Stimulated activated CD4-positive, alpha-beta T cell treated with anti-CD3 and anti-CD28 coated beads, Interleukin-4, amount 100 ng/mL, for 24 hours (primary cell): ENCODE measurements around the gene HEXIM2.

ENCODE experiments used
- DNase-seq: peaks from one replicate; pipeline ENCODE4 v3.0.0-alpha.2; 2020

Gene HEXIM2

DNA sequence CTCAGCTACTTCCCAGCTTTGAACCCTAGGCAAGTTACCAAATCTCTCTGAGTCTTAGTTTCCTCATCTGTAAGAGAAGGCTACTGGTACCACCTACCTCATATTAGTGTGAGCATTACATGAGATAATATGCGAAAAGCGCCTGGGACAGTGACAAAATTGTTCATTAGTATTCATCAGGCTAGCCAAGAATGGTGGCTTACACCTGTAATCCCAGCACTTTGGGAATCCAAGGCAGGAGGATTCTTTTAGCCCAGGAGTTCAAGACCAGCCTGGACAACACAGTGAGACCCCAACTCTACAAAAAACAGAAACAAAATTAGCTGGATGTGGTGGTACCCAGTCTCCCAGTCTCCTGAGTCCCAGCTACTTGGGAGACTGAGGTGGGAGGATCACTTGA, 32.7 kb upstream of the HEXIM2 start:
- DNase-seq, result no peak

DNA sequence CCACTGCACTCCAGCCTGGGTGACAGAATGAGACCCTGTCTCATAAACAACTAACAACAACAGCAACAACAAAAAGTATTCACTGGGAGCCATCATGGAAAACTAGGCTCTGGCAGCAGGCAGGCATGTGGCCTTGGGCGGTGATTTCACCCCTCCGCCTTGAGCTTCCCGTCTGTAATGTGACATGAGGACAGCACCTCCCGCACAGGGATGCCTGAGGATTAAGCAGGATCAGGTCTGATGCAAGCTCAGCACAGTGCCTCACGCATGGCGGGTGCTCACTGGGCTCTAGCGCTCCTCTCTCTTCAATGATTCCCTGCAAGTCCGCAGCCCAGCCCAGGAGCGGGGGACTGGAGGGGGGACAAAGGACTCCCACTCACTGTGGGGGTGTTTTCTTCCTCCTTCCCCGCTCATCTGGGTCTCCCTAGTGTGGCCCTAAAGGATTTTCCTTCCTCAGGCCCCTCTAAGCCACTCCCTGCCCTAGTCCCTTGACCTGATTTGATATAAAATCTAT, 32.2 kb upstream of the HEXIM2 start:
- DNase-seq, result no peak

DNA sequence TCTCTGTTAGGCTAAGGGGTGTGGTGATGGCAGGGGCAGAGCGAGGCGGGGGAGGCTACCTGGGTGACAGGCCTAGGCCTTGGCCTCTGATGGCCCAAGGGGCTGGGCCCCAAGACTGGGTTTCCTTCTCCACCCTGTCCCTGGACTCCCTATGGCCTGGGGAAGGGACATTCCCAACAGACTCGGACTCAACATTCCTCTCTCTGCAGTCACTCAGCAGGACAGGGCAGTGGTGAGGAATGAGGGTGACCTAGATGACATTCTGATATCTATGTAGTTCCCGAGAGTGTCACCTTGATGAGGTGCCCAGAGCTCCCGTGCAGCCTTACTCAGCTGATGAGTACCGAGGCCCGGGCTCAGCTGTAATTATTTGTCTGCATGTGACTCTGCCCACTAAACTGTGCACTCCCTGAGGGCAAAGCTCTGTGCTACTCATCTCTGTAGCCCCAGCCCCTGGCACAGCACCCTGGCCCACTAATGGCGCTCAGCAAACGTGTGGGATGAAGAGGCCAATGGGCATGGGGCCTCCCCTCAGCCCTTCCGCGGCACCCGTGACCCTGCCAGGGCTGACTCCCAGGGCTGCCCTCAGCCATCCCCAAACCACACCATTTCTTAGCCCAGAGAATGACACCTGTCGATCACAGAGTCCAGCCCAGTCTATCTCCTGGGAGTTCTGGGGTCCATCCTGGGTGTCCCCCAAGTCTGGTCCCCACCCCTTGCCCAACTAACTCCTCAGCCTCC, 31.6 kb upstream of the HEXIM2 start:
- no peak for DNase-seq

DNA sequence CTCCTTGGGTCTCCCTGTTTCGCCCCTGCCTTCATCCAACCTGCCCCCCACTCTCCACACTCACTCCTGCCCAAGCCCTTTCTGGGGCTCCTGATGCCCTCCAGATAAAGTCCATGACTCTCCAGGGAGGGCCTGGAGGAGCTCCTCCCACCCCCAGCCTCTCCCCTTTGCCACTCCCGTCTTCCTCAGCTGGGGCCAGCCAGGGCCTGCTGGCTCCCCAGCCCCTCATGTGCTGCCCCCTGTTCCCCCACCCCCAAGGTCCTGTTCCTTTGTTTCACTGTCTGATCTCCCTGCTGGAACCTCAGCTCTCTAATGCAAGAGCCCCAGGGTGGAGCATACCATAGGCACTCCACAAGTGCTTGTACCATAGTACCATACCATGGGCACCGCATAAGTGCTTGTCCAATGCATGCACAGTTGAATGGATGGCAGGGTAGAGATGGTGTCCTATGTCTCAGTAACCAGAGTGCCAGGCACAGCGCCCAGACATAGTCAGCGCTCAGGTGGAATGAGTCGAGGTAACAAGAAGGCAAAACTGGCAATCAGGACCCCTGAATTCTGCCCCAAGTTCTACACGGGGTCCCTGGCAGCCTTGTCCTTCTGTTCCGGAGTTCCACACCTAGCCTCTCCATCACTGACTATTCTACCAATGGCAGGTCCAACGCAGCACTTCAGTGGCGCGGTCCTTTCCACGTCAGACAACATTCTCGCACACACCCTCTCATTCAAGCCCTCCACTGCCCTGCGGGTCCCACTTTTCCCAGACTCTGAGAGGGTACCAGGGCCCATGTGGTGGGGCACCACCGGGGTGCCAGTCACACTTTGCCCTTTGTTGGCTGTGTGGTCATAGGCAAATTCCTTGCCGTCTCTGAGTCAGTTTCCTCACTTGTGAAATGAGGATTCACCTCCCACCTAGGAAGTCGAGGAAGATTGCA, 30.7 kb upstream of the HEXIM2 start:
- no peak for DNase-seq

DNA sequence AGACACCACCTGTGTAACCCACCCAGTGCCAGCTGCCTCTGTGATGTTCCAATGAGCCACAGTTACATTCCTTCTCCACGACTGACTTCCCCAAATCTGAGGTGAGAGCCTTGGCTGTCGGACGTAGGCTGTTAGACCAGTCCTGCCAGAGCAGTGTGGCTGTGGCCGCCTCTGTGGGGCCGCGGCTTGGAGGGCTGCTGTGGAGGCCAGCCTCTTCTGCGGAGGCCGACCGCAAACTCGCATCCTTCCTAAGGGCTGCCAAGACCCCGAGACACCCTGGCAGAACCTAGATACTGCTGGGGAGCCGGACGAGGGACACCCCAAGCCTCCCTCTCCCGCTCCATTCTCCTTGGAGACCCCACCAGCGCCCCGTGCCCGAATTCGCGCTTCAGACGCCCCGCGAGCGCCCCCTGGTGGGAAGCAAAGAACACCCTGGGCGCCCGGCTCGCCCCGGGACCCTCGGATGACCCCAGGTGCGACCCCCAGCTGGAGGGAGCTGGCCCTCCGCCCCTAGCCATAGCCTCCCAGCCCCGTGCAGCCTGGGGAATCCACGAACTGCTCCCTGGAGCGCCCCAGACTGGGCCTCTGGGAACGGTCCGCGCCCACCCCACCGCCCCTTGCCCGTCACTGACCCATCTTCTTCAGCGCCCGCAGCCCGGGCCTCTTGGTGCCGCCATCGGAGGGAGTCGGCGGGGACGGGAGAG, 29.9 kb upstream of the HEXIM2 start:
- peak; percentile 49 for DNase-seq

DNA sequence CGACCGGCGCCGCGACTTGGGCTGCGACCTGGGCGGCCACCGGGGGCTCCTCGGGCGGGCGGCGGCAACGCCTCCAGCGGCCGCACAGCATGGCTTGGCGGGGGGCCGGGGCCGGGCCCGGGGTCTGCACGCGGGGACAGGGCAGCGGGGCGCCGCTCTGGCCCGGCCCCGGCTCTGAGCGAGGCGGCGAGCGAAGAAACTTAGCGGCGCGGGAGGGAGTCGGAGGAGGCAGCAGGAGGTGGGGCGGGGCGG, 29.4 kb upstream of the HEXIM2 start, which contains the start of gene PLCD3:
PLCD3 (minus strand) TSS at position 196 of the 252 bp plus-strand sequence; CDS start at position 91, 105 bp downstream.
- no peak for DNase-seq

DNA sequence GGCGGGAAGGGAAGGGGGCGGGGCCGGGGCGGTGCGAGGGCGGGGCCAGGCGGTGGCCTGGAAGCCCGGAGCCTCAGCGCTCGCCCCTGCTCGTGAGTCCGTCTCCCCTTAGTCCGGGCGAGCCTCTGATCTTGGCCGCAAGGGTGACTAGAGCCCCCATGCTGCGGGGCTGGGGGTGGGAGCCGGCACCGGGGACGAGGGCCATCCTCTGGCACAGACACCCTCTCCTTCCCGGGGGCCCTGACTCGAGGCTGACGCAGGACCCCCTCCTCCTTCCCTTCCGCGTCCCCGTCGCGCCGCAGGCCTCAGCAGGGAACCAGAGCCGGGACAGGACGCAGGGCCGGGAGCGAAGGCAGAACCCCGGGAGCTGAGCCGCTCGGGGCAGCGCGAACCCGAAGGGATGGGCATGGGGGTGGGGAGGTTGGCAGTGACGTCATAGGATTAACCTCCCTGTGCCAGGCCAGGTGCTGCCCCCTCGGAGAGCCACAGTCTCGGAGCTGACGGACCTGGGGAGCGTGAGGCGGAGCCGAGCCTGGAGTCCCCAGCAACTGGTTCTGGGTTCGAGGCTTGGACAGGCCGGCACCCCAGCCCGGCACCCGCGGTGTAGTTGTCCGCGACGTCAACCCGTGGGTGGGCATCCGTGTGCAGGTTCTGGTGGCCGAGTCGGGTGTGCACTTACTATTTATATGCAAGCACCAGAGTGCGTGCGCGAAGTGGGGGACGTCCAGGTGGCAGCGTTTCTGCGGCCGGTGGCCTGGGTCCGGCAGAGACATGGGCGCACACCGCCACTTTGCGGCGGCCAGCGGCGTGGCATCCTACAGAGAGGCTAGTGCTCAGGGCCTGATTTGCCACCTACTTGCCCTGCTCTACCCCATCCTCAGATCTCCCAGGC, 28.9 kb upstream of the HEXIM2 start:
- DNase-seq, result peak; percentile 65

DNA sequence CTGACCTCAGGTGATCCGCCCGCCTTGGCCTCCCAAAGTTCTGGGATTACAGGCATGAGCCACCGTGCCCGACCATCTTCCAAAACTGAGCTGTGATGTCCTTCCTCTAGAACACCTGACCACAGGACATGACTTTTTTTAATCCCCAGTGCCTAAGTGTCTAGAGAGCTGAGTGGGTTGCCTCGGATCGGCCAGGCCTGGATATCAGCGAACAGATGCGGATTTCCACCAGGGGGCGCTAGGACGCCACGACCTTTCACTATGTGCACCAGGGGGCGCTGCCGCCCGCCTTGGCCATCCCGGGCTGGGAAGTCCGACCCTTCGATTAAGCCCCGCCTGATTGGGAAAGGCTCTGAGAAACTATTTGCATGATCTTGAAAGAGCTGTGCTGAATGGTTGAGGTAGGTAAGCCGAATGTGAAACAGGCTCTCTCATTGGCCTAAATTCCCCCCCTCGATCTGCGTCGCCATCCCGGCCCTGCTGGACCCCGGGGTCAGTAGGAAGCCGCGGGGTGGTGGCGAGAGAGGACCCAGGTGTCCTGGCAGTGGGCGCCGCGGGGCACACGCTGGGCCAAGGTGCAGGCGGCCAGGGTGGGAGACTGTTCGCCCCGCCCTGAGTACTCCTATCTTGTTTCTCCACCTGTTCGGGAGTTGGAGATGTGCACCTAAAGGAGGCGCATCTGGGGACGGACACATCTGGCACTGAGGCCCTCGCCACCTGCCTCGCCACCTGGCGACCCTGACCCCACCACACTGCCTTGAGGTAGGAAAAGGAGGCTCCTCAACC, 26.3 kb upstream of the HEXIM2 start, which contains the start of gene ACBD4:
ACBD4 (plus strand) TSS at position 496 of the 786 bp plus-strand sequence. CDS start 458 bp downstream, outside the sequence.
- DNase-seq, result peak; percentile 98

DNA sequence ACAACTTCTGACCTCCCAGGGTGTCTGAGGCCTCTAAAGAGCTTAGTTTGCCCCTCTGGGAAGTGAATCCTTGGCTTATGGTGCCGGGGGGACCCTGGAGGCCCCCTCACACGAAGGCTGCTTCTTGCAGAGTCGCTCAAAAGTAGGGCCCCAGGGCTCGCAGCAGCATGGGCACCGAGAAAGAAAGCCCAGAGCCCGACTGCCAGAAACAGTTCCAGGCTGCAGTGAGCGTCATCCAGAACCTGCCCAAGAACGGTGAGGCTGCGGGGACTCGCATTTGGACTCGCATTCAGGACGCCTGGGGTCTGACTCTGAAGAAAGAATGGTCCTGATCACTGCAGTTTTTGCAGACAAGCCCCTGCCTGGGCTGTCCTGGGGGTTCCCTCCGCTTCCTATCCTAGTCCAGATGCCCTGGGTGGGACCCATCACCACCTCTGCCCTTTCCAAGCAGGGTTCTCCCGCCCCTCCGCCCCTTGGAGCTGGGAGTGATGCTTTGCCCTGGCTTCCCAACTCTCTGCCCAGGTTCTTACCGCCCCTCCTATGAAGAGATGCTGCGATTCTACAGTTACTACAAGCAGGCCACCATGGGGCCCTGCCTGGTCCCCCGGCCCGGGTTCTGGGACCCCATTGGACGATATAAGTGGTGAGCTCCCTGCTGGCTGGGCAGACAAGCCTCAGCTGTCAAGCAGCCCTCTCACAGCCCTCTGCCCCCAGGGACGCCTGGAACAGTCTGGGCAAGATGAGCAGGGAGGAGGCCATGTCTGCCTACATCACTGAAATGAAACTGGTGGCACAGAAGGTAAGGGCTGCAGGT, 25.5 kb upstream of the HEXIM2 start:
- DNase-seq, result no peak

DNA sequence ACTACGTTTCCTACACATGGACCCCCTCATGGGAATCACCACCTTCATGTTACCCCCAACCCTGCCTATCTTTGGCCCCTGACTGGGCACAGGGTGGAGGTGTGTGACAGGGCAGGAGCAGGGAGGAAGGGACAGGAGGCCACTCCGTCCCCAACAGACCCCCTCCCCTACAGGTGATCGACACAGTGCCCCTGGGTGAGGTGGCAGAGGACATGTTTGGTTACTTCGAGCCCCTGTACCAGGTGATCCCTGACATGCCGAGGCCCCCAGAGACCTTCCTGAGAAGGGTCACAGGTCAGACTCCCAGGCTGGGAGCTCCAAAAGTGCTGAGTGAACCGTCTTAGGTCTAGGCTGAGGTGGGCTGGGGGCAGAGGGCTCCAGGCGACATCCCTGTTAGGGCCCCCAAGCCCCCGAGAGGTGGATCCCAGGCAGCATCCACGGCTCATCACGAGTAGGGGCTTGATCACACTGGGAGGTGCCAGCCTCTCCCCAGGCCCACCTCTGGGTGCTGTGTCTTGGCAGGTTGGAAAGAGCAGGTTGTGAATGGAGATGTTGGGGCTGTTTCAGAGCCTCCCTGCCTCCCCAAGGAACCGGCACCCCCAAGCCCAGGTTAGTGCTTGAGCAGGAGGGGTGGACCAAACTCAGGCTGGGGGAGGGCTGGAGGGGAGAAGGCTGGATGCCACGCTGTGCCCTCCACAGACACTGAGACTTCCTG, 24.7 kb upstream of the HEXIM2 start:
- no peak for DNase-seq

DNA sequence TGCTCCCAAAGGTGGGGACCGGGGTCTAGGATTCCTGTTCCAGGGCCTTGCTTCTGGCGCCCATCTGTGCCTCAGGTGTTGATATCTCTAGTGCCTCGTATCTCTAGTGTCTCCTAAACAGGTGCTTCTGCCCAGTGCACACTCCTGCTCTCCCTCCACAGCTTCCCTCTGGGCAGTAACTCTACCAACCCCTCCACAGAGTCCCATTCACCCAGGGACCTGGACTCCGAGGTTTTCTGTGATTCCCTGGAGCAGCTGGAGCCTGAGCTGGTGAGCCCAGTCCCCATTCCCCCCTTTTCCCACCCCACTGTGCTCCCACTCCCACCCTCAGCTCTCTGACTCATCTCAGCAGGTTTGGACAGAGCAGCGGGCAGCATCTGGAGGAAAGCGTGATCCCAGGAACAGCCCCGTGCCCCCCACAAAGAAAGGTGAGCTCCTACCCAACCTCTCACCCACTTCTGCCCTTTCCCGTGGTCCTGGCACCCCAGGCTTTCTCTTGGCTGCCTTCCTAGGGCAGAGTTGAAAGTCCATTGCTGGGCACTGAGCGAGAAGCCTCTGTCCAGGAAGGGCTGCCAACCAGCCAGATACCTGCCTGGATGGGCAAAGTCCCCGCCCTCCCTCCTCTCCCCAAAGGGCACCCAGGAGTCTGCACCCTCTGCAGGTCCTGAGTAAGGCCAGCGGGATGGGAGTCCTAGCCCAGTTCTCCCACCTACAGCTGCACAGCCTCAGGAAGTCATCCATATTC, 23.9 kb upstream of the HEXIM2 start:
- DNase-seq, result no peak

DNA sequence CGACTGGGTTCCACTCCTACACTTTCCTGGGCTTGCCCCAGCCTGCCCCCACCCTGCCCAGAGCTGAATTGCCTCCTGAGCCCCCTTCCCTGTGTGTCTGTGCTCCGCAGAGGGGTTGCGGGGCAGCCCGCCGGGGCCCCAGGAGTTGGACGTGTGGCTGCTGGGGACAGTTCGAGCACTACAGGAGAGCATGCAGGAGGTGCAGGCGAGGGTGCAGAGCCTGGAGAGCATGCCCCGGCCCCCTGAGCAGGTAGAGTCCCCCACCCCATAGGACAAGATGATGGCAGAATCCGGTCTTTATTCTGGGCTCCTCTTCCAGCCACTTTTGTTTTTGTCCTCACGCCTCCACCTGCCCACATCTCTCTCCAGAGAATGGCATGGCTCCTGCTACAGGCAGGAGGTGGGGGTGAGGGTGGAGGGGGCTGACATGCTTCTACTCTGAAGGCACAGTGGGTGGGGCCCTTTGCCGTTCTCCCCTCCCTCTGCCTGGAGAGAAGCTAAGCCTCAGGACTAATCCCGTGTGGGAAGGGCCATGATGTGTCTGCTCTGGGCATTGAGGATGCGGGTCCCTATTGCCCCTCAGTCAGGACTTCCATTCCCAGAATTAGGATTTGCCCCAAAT, 22.7 kb upstream of the HEXIM2 start:
- DNase-seq, result no peak

DNA sequence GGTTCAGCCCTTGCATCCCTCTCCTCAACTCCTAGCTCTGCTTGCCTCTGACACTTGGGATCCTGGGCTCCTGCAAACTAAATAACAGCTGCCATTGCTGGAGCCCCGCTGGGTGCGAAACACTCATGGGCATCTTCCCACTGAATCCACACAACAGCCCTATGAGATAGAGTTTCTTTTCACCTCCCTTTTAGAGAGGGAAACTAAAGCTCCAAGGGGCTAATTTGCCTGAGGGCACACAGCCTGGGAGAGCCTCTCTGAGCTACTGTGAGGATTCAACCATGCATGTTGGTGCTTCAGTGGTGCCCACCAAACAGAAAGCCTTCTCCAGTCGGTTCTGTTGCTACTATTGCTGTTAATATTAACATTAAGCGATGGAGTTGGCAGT, 22.1 kb upstream of the HEXIM2 start:
- DNase-seq, result no peak

DNA sequence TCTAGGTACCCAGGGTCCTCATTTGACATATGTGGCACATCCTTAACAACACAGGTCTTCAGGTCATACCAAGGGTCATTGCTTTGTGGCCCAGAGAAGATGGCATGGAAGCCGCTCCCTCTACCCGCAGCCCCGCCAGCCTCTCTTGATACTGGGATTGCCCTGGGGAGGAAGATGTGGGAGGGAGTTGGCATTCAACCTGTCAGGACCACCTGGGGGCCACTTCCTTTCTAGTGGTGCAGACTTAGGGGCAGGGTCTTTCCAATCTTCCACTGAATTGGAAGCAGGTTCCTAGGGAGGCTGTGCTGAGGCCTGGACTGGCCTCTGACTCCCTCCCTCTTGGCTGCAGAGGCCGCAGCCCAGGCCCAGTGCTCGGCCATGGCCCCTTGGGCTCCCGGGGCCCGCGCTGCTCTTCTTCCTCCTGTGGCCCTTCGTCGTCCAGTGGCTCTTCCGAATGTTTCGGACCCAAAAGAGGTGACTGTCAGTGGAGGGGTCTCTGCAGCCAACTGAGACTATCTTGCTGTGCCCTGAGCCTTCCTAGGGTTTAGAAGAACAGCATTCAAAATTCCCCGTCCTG, 18.5 kb upstream of the HEXIM2 start:
- no peak for DNase-seq

DNA sequence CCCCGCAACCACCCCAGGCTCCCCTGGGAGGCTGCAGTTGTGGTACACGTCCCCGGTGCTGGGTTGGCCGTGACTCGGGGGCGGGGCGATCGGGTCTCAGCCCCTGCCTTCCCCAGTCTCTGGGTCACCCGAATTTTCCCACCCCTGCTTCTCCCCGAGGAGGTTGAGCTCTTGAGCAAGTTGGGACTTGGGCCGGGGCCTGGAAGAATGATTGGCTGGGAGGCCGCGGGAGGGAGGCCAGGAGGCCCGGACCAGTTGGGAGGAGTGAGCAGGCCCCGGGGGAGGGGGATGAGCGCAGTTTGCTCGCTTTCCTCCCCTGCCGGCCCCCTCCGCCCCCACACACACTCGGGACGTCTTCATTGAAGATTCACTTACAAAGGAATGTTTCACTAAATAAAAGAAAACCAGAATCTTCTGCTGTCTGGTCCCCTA, 17.9 kb upstream of the HEXIM2 start:
- peak; percentile 18 for DNase-seq

DNA sequence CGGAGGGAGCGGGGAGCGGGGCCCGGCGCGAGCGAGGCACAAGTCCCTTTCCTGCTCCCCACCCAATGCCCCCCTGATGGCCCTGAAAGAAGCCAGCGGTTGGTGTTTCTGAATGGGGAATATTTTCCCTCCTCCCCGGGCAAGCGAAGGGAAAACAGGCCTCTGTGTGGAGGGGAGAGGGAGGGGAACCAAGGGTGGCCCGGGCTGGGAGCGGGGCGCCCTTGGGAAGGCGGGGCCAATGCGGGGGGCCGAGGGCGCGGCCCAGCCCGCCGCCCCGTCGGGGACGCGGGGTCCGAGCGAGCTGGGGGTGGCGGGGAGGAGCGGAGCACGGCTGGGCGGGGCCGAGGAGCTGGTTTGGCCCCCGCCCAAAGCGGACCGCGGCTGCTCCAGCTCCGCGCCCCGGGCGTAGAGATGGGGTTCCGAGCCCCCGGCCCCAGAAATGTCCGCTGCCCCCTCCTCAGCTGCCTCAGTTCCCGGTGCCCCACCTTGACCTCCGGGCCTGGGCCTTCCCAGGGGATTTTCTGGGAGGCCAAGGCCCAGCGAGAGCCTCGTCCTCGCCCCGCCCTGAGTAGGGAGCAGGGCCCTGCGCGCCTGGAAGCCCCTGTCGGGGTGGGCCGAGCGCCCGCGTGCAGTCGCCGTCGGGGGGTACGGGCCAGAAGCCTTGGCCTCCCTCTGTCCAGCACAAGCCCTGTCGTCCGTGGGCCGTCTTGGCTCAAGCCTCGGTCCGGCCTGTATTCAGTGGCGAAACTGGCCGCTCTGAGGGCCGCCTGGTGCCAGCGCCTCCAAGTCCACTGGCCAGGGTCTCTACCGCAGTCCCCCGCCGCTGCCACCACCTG, 17.3 kb upstream of the HEXIM2 start:
- peak; percentile 17 for DNase-seq

DNA sequence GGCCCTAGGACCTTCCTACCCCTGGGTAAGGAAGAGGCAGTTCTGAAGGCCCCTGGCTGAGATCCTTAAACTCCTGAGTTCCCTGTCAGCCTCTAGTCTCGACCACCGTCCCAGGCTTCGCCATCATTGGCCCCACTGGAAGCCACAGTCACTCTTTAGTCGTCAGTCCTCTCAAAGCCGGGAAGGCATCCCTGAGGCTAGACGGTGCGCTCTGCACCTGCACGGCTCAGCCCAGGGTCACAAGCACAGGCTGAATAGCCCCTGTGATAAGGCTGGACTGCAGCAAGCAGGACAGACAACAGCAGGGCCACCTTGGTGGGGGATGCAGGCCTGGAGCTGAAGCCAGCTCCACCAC, 16.7 kb upstream of the HEXIM2 start:
- no peak for DNase-seq
